Measurements from ENCODE around the gene FIZ1.

The FIZ1 gene

GRCh38 chr19:55617426-55617825, 18.1 kb upstream of the FIZ1 start:
- no peak for TF ChIP-seq CTCF (IDR thresholded peaks at IDR 0.05; ENCODE audit: insufficient read depth, low read length, poor library complexity, severe bottlenecking)
- no peaks in the 10 kb centered on the region for H3K27me3 ChIP-seq (replicated peaks; ENCODE audit: control insufficient read depth, insufficient read depth, low read length)
- peaks cover 21% of the 10 kb centered on the region for H3K36me3 ChIP-seq (ENCODE audit: control insufficient read depth, insufficient read depth, low read length)
- DNase-seq (ENCODE audit: extremely low read depth, insufficient read length) = no peak
- H3K4me3 ChIP-seq (replicated peaks; ENCODE audit: low read depth, low read length) = no peak overlapping the region

- Histone ChIP-seq H3K36me3 (ENCODE audit: control insufficient read depth, insufficient read depth, low read length) (peaks cover 21% of the 10 kb centered on the region), H3K4me3 (replicated peaks; ENCODE audit: low read depth, low read length) (no peak overlapping the region), H3K27me3 (replicated peaks; ENCODE audit: control insufficient read depth, insufficient read depth, low read length) (no peaks in the 10 kb centered on the region)
- DNase-seq (ENCODE audit: extremely low read depth, insufficient read length) = no peak
- no peak for TF ChIP-seq CTCF (IDR thresholded peaks at IDR 0.05; ENCODE audit: insufficient read depth, low read length, poor library complexity, severe bottlenecking)
These were observed 17.1 kb upstream of the FIZ1 start for GRCh38 chr19:55616395-55616875.

- no peak for TF ChIP-seq CTCF (IDR thresholded peaks at IDR 0.05; ENCODE audit: insufficient read depth, low read length, poor library complexity, severe bottlenecking)
- Histone ChIP-seq H3K4me3 (replicated peaks; ENCODE audit: low read depth, low read length) (no peak overlapping the region), H3K27me3 (replicated peaks; ENCODE audit: control insufficient read depth, insufficient read depth, low read length) (no peaks in the 10 kb centered on the region), H3K36me3 (ENCODE audit: control insufficient read depth, insufficient read depth, low read length) (peaks cover 21% of the 10 kb centered on the region)
- DNase-seq (ENCODE audit: extremely low read depth, insufficient read length) = no peak
These were observed 16.5 kb upstream of the FIZ1 start for GRCh38 chr19:55615543-55616394.

GRCh38 chr19:55614711-55615542, 15.6 kb upstream of the FIZ1 start:
- H3K36me3 ChIP-seq (ENCODE audit: control insufficient read depth, insufficient read depth, low read length) = peaks cover 21% of the 10 kb centered on the region
- H3K4me3 ChIP-seq (replicated peaks; ENCODE audit: low read depth, low read length) = no peak overlapping the region
- TF ChIP-seq CTCF (IDR thresholded peaks at IDR 0.05; ENCODE audit: insufficient read depth, low read length, poor library complexity, severe bottlenecking) = no peak
- no peaks in the 10 kb centered on the region for H3K27me3 ChIP-seq (replicated peaks; ENCODE audit: control insufficient read depth, insufficient read depth, low read length)
- DNase-seq (ENCODE audit: extremely low read depth, insufficient read length) = no peak

- Histone ChIP-seq H3K36me3 (ENCODE audit: control insufficient read depth, insufficient read depth, low read length) (peaks cover 22% of the 10 kb centered on the region), H3K4me3 (replicated peaks; ENCODE audit: low read depth, low read length) (no peak overlapping the region), H3K27me3 (replicated peaks; ENCODE audit: control insufficient read depth, insufficient read depth, low read length) (no peaks in the 10 kb centered on the region)
- TF ChIP-seq CTCF (IDR thresholded peaks at IDR 0.05; ENCODE audit: insufficient read depth, low read length, poor library complexity, severe bottlenecking) = no peak
- no peak for DNase-seq (ENCODE audit: extremely low read depth, insufficient read length)
These were observed 14.8 kb upstream of the FIZ1 start for GRCh38 chr19:55613930-55614710.

All from GM06990 (cell line).